Psoas muscle (tissue), 8 donors: ENCODE results near the gene DYNLT4. TPM values are rescaled to one million over a fixed set of nuclear protein-coding genes. Genes with fewer than 3 reads are reported as not detected.

ENCODE experiments used
- ATAC-seq, 4 donors: fragments of 200-7000 bp; cut with Tn5 transposase; one replicate each; pipeline ENCODE4 v1.9.1; 2020; ENCODE audit warnings: moderate library complexity in 3 of 4, mild to moderate bottlenecking in 2 of 4
- DNase-seq, 2 donors: peaks; one replicate each; pipeline ENCODE4 v3.0.0-alpha.2; 2020
- H3K27ac ChIP-seq: fragments of 200-600 bp; one replicate; pipeline ENCODE4 v1.8.0; 2022
- H3K27me3 ChIP-seq, 3 donors: fragments of 200-600 bp in 1 of 3; one replicate each; pipeline versions ENCODE4 v1.6.1 to v1.8.0; 2013 to 2022; ENCODE audit warnings: low read length in 2 of 3, mild to moderate bottlenecking in 2 of 3, moderate library complexity in 1 of 3; ENCODE audit not compliant: insufficient read depth in 3 of 3
- H3K36me3 ChIP-seq, 2 donors: fragments of 200-600 bp in 1 of 2; one replicate each; pipeline versions ENCODE4 v1.6.1 to v1.8.0; 2013 to 2022; ENCODE audit warnings: low read depth in 1 of 2, mild to moderate bottlenecking in 1 of 2, moderate library complexity in 1 of 2; ENCODE audit not compliant: insufficient read depth in 1 of 2
- H3K4me1 ChIP-seq: fragments of 200-600 bp; one replicate; pipeline ENCODE4 v1.8.0; 2022
- H3K4me3 ChIP-seq: fragments of 200-600 bp; one replicate; pipeline ENCODE4 v1.8.0; 2022; ENCODE audit warnings: mild to moderate bottlenecking
- H3K9me3 ChIP-seq: fragments of 200-600 bp; one replicate; pipeline ENCODE4 v1.8.0; 2022
- CTCF ChIP-seq: fragments of 200-600 bp; IDR thresholded peaks from one replicate; pipeline ENCODE4 v1.8.0; 2022; ENCODE audit warnings: antibody characterized with exemption
- WGBS, 3 donors: extraction: QIAGEN DNeasy Blood & Tissue Kit; methylation state at CpG; one replicate each; pipeline versions ENCODE4 v1.1.6 to v1.1.7; 2013; 5-methylcytosine and 5-hydroxymethylcytosine counted together
- intact Hi-C, 2 donors: fragments of 100-400 bp; cut with DNase I; formaldehyde crosslinking; loops; one replicate each; pipeline versions ENCODE4 v1.11.0 to v1.14.2; 2022
- polyA plus RNA-seq, 3 donors: library from polyadenylated mRNA; stranded (reverse); fragments of 200-250 nt; gene quantifications; one replicate each; pipeline ENCODE4 v1.2.3, GENCODE V29; 2013
- total RNA-seq, 4 donors: library from RNA; stranded (reverse); fragmentation: NEBNext Ultra II Directional in 2 of 4; extraction: Animal tissue kit (Norgen Biotek cat#: 25700) in 2 of 4; gene quantifications; one replicate each; pipeline versions ENCODE4 v1.2.1 to v1.2.4, GENCODE V29; 2021 to 2023
- donor health status: healthy with polysubstance abuse.
- donor health status: DM: no; HTN: no; CAD: no; lungs with moderate emphysema.
- donor health status: Bipolar disorder and iron deficiency.
- donor health status: healthy.
- donor health status: DM: yes; HTN: yes; CAD: no.
- donor health status: DM: no; HTN: no; CAD: no.
- donor health status: DM: no; HTN: no; CAD: no.
- donor health status: DM: yes; HTN: yes; CAD: no.

Gene DYNLT4
- total and polyA plus RNA-seq, 7 donors = 0.06 to 0.59 (median 0.32) TPM; not detected in 2

GRCh38 chr1:44830900-44831304 lies 23.8 kb upstream of the DYNLT4 start:
- H3K4me3 ChIP-seq = no peak overlapping the region
- no peaks in the 10 kb centered on the region for H3K9me3 ChIP-seq
- no peak for ATAC-seq
- H3K36me3 ChIP-seq = no peaks in the 10 kb centered on the region
- WGBS, 3 donors = 79 to 89% (median 86%) methylated on average over 10 of the region's 10 CpGs
- TF ChIP-seq CTCF = no peak
- intact Hi-C loops = loop anchor here in 1 of 2 donors (10.0 kb wide), 1 partner anchor 174 kb away; no protein-coding TSS in a partner anchor
- H3K4me1 ChIP-seq = no peaks in the 10 kb centered on the region
- peak in 1 of 2 donors; percentile 44 for DNase-seq
- H3K27ac ChIP-seq = no peak overlapping the region
- H3K27me3 ChIP-seq = no peaks in the 10 kb centered on the region

- no peaks in the 10 kb centered on the region for H3K36me3 ChIP-seq
- TF ChIP-seq CTCF = no peak
- ATAC-seq (no peak), DNase-seq (peak in 1 of 2 donors; percentile 46)
- no peaks in the 10 kb centered on the region for H3K27me3 ChIP-seq
- intact Hi-C loops = loop anchor here in 1 of 2 donors (10.0 kb wide), 1 partner anchor 175 kb away; no protein-coding TSS in a partner anchor
- H3K4me1 ChIP-seq = no peaks in the 10 kb centered on the region
- 84 to 88% (median 84%) methylated on average over 12 of the region's 12 CpGs for WGBS, 3 donors
- no peak overlapping the region for H3K4me3 ChIP-seq
- no peak overlapping the region for H3K27ac ChIP-seq
- no peaks in the 10 kb centered on the region for H3K9me3 ChIP-seq
Measured at GRCh38 chr1:44829506-44830384, 22.6 kb upstream of the DYNLT4 start.

- no peaks in the 10 kb centered on the region for H3K36me3 ChIP-seq
- intact Hi-C loops = no loop called here
- peak in 1 of 2 donors; percentile 37 for DNase-seq
- no peak overlapping the region for H3K4me3 ChIP-seq
- no peak overlapping the region for H3K27ac ChIP-seq
- no peaks in the 10 kb centered on the region for H3K9me3 ChIP-seq
- WGBS, 3 donors = 92 to 94% (median 92%) methylated on average over 15 of the region's 15 CpGs
- H3K4me1 ChIP-seq = no peaks in the 10 kb centered on the region
- H3K27me3 ChIP-seq = no peaks in the 10 kb centered on the region
- no peak for TF ChIP-seq CTCF
- ATAC-seq = no peak
Measured at GRCh38 chr1:44828841-44829440, 21.8 kb upstream of the DYNLT4 start.

- no peaks in the 10 kb centered on the region for H3K27me3 ChIP-seq
- H3K36me3 ChIP-seq = no peaks in the 10 kb centered on the region
- DNase-seq (peak in 1 of 2 donors; percentile 51), ATAC-seq (no peak)
- H3K4me3 ChIP-seq = no peak overlapping the region
- no peak overlapping the region for H3K27ac ChIP-seq
- no peaks in the 10 kb centered on the region for H3K9me3 ChIP-seq
- no peak for TF ChIP-seq CTCF
- intact Hi-C loops = no loop called here
- WGBS, 3 donors = 93 to 96% (median 95%) methylated on average over 21 of the region's 21 CpGs
- H3K4me1 ChIP-seq = no peaks in the 10 kb centered on the region
Measured at GRCh38 chr1:44828003-44828651, 21.0 kb upstream of the DYNLT4 start.
